AG20443 (cell line): Measurements from ENCODE around the gene SH3BP2.

Source experiments
- DNase-seq: peaks from one replicate; pipeline ENCODE4 v3.0.0; 2012; ENCODE audit warnings: low spot score, mixed read lengths

SH3BP2 gene

GRCh38 chr4:2819244-2820215 lies 26.6 kb downstream of the SH3BP2 start:
- DNase-seq: no peak

DNA sequence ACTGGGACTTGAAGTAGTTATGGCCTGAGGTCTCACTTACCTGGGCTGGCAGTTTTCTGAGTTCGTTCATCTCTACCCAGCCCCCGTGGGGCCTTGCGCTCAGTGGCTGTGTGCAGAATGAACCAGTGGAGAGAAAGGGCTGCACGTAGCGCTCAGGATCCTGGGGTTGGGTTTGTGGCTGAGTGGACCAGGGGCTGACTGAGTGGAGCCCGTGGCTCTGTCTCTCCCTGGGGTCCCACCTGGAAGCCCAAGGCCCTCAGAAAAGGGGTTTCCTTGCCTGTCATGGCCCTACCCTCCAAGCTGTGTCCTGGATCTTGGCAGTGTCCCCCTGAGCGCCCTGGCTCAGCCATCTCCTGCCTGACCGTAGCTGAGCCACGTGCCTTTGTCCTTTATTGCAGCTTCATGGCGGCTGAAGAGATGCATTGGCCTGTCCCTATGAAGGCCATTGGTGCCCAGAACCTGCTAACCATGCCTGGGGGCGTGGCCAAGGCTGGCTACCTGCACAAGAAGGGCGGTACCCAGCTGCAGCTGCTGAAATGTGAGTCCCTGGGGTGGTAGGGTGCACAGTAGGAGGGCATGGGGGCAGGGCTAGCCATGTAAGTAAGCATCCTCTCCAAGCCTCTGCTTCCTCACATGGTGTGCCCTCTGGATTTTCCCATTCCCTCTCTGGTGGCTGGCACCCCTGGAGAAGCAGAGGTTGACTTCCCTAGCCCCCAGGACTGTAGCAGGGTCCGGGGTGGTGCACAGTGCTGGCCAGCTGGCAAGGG lies 27.5 kb downstream of the SH3BP2 start:
- DNase-seq: no peak

DNA sequence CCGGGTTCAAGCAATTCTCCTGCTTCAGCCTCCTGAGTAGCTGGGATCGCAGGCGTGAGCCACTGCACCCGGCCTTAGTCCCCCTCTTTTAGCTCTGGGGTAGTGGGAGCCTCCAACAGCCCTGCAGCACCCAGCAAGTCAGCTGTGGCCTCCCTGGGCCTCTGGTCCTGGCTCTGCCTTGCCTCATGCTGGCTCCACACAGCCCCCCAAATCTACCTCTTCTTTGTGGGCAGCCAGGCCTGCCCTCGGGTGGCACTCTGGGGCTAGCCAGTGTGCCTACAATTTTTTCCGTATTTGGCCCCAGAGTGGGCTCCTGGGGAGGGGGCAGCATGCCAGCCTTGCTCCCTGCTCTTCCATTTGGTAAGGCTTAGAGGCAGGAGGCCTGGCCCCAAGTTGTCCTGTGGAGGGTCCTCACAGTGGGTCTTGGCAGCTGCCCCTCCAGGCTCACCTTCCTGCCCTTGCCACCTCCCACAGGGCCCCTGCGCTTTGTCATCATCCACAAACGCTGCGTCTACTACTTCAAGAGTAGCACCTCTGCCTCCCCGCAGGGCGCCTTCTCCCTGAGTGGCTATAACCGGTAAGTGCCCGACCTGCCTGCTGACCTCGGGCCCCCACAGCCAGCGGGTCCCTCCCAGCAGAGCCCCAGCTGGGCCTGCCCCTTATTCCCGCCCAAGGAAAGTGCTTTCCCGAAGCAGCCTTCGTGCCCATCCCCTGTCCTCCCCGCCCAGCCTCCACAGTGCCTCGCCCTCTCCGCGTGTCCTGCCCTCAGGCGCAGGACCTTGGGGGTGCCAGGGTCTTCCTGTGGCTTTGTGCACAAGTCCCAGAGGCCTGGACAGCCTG lies 29.8 kb downstream of the SH3BP2 start:
- DNase-seq: no peak

GRCh38 chr4:2823301-2823670 lies 30.4 kb downstream of the SH3BP2 start:
- no peak for DNase-seq

- DNase-seq: no peak
Measured at GRCh38 chr4:2823671-2824328, 30.9 kb downstream of the SH3BP2 start.

DNA sequence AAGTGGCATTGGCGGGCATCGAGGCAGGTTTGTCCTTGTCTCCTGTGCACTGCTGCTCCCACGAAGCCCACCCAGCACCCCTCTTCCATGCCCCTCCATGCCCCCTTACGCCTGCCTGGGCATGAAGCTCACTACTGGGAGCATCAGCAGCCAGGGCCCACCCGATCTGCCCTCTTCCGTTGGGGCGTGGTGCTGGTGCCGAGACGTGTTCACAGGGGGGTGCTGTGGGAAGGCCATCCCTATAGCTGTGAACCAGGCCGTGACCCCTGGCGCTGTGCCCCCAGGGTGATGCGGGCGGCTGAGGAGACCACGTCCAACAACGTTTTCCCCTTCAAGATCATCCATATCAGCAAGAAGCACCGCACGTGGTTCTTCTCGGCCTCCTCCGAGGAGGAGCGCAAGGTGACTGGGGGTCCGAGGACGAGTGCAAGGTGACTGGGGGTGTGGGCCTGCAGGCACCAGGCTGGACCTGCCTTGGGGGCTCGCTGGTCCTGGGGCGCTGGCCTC lies 31.5 kb downstream of the SH3BP2 start:
- no peak for DNase-seq

GRCh38 chr4:2824836-2825381 lies 32.0 kb downstream of the SH3BP2 start:
- no peak for DNase-seq

- DNase-seq: no peak
Measured at GRCh38 chr4:2825740-2826139, 32.9 kb downstream of the SH3BP2 start.

DNA sequence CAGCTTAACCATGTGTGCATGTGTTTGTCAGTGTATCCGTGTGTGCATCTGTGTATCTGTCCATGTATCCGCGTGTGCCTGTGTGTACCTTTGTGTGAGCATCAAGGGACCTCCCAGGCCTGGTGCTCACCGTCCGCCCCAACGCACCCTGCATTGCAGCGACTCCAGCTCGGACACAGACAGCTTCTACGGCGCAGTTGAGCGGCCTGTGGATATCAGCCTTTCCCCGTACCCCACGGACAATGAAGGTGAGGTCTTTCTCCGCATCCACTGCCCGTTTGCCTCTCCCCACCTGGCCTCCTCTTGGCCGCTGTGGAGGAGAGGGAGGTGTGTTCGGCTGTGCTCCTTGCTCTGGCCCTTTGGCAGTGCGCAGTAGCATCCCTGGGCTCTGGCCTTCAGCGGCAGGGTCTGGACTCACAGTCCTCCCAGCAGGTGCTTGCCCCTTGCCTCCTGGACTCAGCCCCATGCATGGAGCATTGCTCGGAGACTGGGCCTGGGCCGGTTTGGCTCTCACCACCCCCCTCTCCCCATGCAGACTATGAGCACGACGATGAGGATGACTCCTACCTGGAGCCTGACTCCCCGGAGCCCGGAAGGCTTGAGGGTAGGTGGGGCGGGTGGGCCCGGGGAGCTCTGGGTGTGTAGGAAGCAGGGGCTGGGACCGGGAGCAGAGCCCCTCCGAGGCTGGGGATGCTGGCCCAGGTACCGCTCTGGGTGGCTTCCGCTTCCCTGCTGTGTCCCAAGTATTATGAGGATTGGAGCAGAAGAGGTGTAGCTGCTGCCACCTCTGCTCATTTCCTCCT lies 34.4 kb downstream of the SH3BP2 start:
- no peak for DNase-seq

- no peak for DNase-seq
Measured at GRCh38 chr4:2827874-2828751, 35.2 kb downstream of the SH3BP2 start.

- no peak for DNase-seq
Measured at GRCh38 chr4:2828758-2829181, 35.9 kb downstream of the SH3BP2 start.

DNA sequence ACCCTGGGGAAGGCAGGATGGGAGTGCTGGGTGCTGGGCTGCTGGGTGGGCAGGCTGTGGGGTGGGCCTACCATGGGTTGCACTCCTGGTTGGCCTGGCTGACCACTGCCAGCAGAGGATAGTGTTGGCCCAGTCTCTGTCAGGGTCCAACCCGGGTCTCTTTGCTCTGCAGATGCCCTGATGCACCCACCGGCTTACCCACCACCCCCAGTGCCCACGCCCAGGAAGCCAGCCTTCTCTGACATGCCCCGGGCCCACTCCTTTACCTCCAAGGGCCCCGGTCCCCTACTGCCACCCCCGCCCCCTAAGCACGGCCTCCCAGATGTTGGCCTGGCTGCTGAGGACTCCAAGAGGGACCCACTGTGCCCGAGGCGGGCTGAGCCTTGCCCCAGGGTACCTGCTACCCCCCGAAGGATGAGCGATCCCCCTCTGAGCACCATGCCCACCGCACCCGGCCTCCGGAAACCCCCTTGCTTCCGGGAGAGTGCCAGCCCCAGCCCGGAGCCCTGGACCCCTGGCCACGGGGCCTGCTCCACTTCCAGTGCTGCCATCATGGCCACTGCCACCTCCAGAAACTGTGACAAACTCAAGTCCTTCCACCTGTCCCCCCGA lies 36.5 kb downstream of the SH3BP2 start:
- no peak for DNase-seq

- no peak for DNase-seq
Measured at GRCh38 chr4:2829933-2830451, 37.1 kb downstream of the SH3BP2 start.

GRCh38 chr4:2830632-2831610 lies 38.0 kb downstream of the SH3BP2 start:
- no peak for DNase-seq

DNA sequence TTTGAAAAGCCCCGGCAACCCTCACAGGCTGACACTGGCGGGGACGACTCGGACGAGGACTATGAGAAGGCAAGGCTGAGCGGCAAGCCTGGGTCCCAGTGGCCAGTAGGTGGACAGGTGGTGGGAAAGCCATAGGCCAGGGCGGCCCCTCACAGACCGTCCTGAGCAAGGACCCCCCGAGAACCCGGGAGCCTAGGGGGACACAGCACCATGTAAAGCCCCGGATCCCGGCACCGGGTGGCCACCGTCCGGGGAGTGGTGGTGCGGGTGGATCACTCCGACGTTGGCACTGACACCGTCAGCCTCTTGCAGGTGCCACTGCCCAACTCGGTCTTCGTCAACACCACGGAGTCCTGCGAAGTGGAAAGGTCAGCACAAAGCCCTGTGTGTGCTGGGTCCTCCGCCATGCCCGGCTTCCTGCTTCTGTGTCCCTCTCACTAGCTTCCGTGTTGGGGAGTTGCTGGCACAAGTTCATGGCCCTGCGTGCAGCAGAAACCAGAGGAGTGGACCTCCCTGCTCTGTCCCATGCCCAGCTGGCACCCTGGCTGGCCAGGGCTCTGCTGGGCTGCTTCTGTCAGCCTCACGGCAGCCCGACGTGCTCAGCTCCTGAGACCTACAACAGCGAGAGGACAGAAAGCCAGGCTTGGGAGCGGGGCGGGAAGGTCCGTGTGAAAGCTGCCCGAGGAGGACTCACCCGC lies 38.9 kb downstream of the SH3BP2 start:
- no peak for DNase-seq

DNA sequence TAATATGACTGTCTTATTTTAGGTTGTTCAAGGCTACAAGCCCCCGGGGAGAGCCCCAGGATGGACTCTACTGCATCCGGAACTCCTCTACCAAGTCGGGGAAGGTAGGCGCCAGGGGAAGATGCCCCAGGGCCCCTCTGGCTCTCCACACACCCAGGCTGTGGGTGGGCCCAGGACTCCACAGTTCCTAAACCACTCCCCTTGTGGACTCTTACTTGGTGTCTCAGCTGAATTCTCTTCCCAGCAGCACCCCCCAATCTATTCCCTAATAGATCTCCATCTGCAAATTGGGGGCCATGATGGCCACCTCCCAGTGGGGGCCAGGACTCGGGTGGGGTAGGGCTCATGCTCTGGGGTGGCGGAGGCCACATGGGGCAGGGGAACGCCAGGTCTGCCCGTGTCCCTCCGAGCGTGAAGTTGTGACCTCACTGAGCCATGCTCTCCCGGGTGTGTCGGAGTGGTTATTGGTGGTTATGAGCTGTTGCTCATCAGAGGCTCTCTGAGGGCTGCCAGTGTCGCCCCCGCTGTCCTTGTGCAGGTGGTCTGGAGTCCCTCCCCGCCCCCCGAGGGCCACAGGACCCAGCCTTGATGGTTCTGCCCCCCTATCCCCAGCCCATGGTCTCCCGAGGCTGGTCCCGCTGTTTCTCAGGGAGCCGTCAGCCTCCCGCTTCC lies 39.6 kb downstream of the SH3BP2 start:
- no peak for DNase-seq
